Activated naive CD4-positive, alpha-beta T cell treated with anti-CD3 and anti-CD28 coated beads for 36 hours (primary cell): ENCODE measurements around the gene SNIP1. TPM values are rescaled to one million over a fixed set of nuclear protein-coding genes. Genes with fewer than 3 reads are reported as not detected.
"Not testable (repeated sequence)": the region's sequence is repeated elsewhere in the genome, so short reads cannot be mapped to it uniquely, and the experiment has no call there.

Source experiments
- CTCF ChIA-PET: fragments of 350-600 bp; sonication (Branson Sonifier 250); formaldehyde crosslinking; loops from one replicate; lab custom pipeline; 2021; ENCODE audit warnings: antibody characterized with exemption; lab: Charles Lee
- DNase-seq: peaks from one replicate; pipeline ENCODE4 v3.0.0-alpha.2; 2020
- H3K27ac Mint-ChIP-seq: one replicate; pipeline ENCODE4 v1.8.0; 2021; ENCODE audit warnings: mild to moderate bottlenecking, mixed read lengths
- H3K27me3 Mint-ChIP-seq: one replicate; pipeline ENCODE4 v1.8.0; 2021; ENCODE audit warnings: low read depth, mixed read lengths
- H3K36me3 Mint-ChIP-seq: one replicate; pipeline ENCODE4 v1.8.0; 2021; ENCODE audit warnings: low read depth, mixed read lengths
- H3K4me1 Mint-ChIP-seq: one replicate; pipeline ENCODE4 v1.8.0; 2021; ENCODE audit warnings: low read depth, mixed read lengths
- H3K4me3 Mint-ChIP-seq: one replicate; pipeline ENCODE4 v1.8.0; 2021; ENCODE audit warnings: mild to moderate bottlenecking, moderate library complexity, mixed read lengths
- H3K9me3 Mint-ChIP-seq: one replicate; pipeline ENCODE4 v1.8.0; 2021; ENCODE audit warnings: mixed read lengths
- intact Hi-C: fragments of 100-400 bp; cut with micrococcal nuclease; formaldehyde crosslinking; loops from one replicate; pipeline ENCODE4 v1.15.1; 2023
- total RNA-seq, 2 experiments: library from RNA; stranded (reverse); gene quantifications; one replicate each; pipeline ENCODE4 v1.2.3, GENCODE V29; 2021

SNIP1 gene
- total RNA-seq, 2 experiments from 2014 or later = 14.3 to 15.3 TPM

DNA sequence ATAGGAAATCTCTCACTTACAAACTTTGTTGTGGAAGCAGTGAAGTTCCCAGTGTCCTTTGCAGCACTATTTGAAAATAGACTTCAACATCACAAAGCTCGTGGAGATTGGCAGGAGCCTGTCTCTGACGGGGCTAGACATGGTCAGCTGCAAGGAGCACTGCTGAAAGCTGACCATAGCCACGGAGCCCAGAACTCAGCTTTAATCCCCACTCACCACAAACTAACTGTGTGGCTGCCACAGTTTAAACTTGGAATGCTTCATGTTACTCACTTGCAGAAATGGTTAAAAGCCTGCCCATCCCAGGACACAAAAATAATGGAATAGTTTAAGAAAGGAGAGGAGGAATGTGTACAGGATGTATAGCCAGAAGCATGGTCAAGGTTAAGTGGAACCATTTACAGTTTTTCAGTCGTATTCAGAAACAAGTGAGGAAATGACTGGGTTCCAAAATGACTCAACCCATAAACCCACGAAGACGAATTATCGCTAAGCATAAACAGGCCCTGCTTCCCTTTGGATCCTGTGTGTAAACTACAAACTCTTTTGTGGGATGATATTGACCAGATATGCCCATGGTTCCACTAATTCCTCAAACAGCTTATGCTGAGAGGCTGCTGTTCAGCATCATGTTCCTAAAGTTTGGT lies 20.9 kb upstream of the SNIP1 start:
- H3K27ac Mint-ChIP-seq = peak overlapping the region; percentile 60
- intact Hi-C loops = no loop called here
- peaks cover 59% of the 10 kb centered on the region for H3K36me3 Mint-ChIP-seq
- no peaks in the 10 kb centered on the region for H3K27me3 Mint-ChIP-seq
- CTCF ChIA-PET = interaction anchor here (0.6 kb wide), 1 partner anchor 28 kb away, joined by 4 read pairs; no protein-coding TSS in a partner anchor
- peak; percentile 19 for DNase-seq
- H3K4me1 Mint-ChIP-seq = peaks cover 48% of the 10 kb centered on the region
- H3K9me3 Mint-ChIP-seq = no peaks in the 10 kb centered on the region
- no peak overlapping the region for H3K4me3 Mint-ChIP-seq

- H3K27ac Mint-ChIP-seq = peak overlapping the region; percentile 66
- H3K4me3 Mint-ChIP-seq = no peak overlapping the region
- peaks cover 58% of the 10 kb centered on the region for H3K36me3 Mint-ChIP-seq
- intact Hi-C loops = no loop called here
- CTCF ChIA-PET = no interaction called here
- H3K4me1 Mint-ChIP-seq = peaks cover 26% of the 10 kb centered on the region
- H3K9me3 Mint-ChIP-seq = no peaks in the 10 kb centered on the region
- no peaks in the 10 kb centered on the region for H3K27me3 Mint-ChIP-seq
- DNase-seq = no peak
These were observed 16.6 kb upstream of the SNIP1 start for GRCh38 chr1:37570528-37571334.

DNA sequence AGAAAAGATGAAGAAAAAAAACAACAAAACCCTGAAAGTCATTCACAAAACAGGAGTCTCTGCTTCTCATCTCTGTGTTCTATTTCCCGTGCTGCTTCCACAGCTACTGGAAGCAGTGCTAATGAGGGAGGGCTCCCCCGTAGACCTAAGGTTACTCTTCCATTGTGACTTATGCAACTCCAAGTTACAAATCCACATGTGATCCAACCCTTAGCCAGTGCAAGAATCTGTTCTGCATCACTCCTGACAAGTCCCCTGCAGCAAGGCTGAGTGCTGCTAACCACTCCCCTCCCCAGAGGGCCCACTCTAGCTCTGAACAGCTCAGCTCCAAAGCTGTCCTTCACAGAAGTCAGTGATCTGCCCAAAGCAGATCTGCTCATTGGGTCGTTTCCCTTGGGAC lies 12.9 kb upstream of the SNIP1 start:
- H3K4me3 Mint-ChIP-seq = no peak overlapping the region
- no peak overlapping the region for H3K27ac Mint-ChIP-seq
- no peak for DNase-seq
- peaks cover 38% of the 10 kb centered on the region for H3K36me3 Mint-ChIP-seq
- H3K27me3 Mint-ChIP-seq = no peaks in the 10 kb centered on the region
- CTCF ChIA-PET = no interaction called here
- no peaks in the 10 kb centered on the region for H3K9me3 Mint-ChIP-seq
- H3K4me1 Mint-ChIP-seq = peaks cover 13% of the 10 kb centered on the region
- intact Hi-C loops = no loop called here

- CTCF ChIA-PET = interaction anchor here (0.7 kb wide), 1 partner anchor 132 kb away, joined by 3 read pairs; no protein-coding TSS in a partner anchor
- no peaks in the 10 kb centered on the region for H3K4me1 Mint-ChIP-seq
- intact Hi-C loops = no loop called here
- no peaks in the 10 kb centered on the region for H3K27me3 Mint-ChIP-seq
- no peak overlapping the region for H3K27ac Mint-ChIP-seq
- peaks cover 27% of the 10 kb centered on the region for H3K36me3 Mint-ChIP-seq
- DNase-seq = no peak
- H3K4me3 Mint-ChIP-seq = no peak overlapping the region
- no peaks in the 10 kb centered on the region for H3K9me3 Mint-ChIP-seq
These were observed 10.8 kb upstream of the SNIP1 start for GRCh38 chr1:37564892-37565291.

DNA sequence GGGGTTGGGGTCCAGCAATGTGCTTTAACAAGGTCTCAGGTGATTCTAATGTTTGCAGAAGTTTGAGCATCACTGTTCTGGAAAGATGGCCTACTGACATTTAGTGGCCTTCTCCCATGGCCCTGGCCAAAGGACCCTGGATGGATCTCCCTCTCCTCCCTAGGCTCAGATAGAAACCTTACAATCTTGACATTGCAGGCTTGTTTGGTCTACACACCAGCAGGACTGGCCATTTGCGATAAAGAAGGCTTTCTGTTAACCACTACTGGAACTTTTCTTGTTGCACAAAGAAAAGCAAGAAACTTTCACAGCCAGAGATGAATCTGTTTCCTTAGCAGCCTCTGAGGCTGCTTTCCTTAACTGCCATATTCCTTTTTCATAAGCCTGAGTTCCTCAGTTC lies 8.9 kb upstream of the SNIP1 start:
- Mint-ChIP-seq H3K27me3 (no peaks in the 10 kb centered on the region), H3K4me3 (no peak overlapping the region), H3K27ac (peak overlapping the region; percentile 28), H3K36me3 (peaks cover 16% of the 10 kb centered on the region), H3K4me1 (no peaks in the 10 kb centered on the region), H3K9me3 (no peaks in the 10 kb centered on the region)
- CTCF ChIA-PET = interaction anchor here (0.8 to 1.3 kb wide), 2 partner anchors 65 to 119 kb away, joined by 3 to 5 read pairs; no protein-coding TSS in a partner anchor
- DNase-seq = no peak
- intact Hi-C loops = no loop called here

DNA sequence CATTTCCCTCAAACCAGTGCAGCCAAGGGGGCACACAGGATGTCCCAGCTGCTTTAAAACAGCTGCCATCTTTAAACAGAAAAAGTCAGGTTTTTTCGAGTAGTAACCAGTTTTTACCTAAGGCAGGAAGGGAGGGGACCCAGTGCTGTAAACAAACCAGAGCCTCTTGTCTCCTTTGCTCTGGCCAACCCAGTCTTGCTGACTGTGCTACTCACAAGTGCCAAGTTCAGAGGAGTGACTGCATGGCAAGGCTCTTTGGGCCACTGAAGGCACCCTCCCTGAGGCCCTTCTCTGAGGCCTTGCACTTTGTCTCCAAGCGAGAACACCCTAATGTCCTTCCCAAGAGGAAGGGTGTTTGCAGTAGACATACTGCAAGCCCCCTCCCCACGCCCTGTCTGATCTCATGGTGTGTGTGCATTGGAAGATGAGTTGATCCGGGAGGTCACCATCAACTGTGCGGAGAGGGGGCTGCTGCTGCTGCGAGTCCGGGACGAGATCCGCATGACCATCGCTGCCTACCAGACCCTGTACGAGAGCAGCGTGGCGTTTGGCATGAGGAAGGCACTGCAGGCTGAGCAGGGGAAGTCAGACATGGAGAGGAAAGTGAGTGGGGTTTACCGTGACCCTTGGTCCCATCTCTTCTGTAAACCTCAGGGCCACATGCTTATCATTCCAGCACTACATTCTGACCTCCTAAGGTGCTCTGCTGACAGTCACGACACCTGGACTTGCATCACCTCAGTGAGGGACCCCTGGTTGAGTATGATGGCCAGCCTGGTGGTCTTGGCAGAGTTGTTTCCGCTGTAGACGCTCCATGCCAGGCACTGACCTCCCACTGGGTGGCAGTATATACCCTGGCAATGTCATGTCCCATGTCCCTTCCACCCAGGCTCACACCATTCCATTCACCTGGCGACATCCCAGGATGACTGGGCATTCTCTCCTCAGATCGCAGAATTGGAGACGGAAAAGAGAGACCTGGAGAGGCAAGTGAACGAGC lies 7.3 kb upstream of the SNIP1 start:
- no peak overlapping the region for H3K4me3 Mint-ChIP-seq
- no peaks in the 10 kb centered on the region for H3K9me3 Mint-ChIP-seq
- no peak overlapping the region for H3K27ac Mint-ChIP-seq
- intact Hi-C loops = loop anchor here (1.0 kb wide), 1 partner anchor 121 kb away; no protein-coding TSS in a partner anchor
- CTCF ChIA-PET = interaction anchor here (0.5 to 1.3 kb wide), 5 partner anchors 47 to 129 kb away, joined by 3 to 4 read pairs (median 3); partner anchors contain the start of gene MEAF6
- H3K4me1 Mint-ChIP-seq = peaks cover 2% of the 10 kb centered on the region
- DNase-seq = peak; percentile 53
- peaks cover 5% of the 10 kb centered on the region for H3K36me3 Mint-ChIP-seq
- H3K27me3 Mint-ChIP-seq = no peaks in the 10 kb centered on the region

DNA sequence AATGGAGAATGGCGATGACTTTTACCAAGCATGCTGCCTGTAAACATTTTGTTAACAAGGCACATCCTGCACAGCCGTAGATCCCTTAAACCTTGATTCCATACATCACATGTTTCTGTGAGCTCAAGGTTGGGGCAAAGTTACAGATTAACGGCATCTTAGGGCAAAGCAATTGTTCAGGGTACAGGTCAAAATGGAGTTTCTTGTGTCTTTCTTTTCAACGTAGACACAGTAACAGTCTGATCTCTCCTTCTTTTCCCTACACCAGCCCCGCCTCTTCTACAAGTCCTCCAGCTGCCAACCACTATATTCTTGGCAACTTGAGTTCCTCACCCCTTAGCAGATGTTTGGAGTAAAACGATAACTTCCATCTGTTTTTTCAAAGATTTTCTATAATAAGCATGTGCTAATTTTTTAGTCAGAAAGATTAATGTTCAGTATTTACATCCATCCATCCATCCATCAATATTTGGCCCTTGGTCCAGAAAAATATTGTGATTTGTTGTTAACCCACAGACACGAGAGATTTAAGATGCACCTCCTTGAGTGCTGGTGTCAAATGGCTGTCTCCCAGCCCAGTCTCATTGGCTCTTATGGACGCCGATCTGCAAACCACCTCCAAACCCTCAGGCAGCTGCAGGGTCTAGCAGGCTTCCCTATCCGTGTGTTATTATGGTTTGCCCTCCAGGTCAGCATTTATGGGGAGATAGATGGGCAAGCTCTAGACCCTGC lies 6.5 kb upstream of the SNIP1 start:
- intact Hi-C loops = loop anchor here (1.0 kb wide), 1 partner anchor 122 kb away; no protein-coding TSS in a partner anchor
- H3K9me3 Mint-ChIP-seq = no peaks in the 10 kb centered on the region

DNA sequence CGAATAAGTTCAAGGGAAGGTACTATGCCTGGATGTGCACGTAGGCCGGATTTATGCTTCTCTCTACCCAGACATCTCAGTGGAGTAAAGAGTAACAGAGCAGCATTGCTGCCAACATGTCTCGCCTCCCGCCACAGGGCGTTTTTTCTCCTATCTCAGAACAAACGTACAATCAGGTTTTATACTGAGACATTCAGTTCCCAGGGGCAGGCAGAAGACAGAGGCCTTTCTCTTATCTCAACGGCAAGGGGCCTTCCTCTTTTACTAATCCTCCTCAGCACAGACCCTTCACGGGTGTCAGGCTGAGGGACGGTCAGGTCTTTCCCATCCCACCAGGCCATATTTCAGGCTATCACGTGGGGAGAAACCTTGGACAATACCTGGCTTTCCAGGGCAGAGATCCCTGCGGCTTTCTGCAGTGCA lies 5.9 kb upstream of the SNIP1 start:
- H3K9me3 Mint-ChIP-seq, H3K27me3 Mint-ChIP-seq, intact Hi-C loops, H3K4me1 Mint-ChIP-seq, H3K36me3 Mint-ChIP-seq, DNase-seq, H3K4me3 Mint-ChIP-seq, H3K27ac Mint-ChIP-seq: not testable (repeated sequence)
- CTCF ChIA-PET = interaction anchor here (1.3 kb wide), 1 partner anchor 122 kb away, joined by 4 read pairs; no protein-coding TSS in a partner anchor

More for the DNA sequence above, 6.5 kb upstream of the SNIP1 start:
- H3K27ac Mint-ChIP-seq = no peak overlapping the region
- H3K36me3 Mint-ChIP-seq = peaks cover 5% of the 10 kb centered on the region
- CTCF ChIA-PET = interaction anchor here (1.3 kb wide), 1 partner anchor 121 kb away, joined by 4 read pairs; no protein-coding TSS in a partner anchor
- no peaks in the 10 kb centered on the region for H3K27me3 Mint-ChIP-seq
- H3K4me3 Mint-ChIP-seq = no peak overlapping the region
- H3K4me1 Mint-ChIP-seq = peaks cover 2% of the 10 kb centered on the region
- no peak for DNase-seq

GRCh38 chr1:37559080-37559479 lies 5.0 kb upstream of the SNIP1 start:
- CTCF ChIA-PET = no interaction called here
- intact Hi-C loops = no loop called here
- no peaks in the 10 kb centered on the region for H3K9me3 Mint-ChIP-seq
- peaks cover 4% of the 10 kb centered on the region for H3K4me1 Mint-ChIP-seq
- H3K4me3 Mint-ChIP-seq = no peak overlapping the region
- no peaks in the 10 kb centered on the region for H3K27me3 Mint-ChIP-seq
- DNase-seq = no peak
- H3K27ac Mint-ChIP-seq = no peak overlapping the region
- H3K36me3 Mint-ChIP-seq = peaks cover 4% of the 10 kb centered on the region

DNA sequence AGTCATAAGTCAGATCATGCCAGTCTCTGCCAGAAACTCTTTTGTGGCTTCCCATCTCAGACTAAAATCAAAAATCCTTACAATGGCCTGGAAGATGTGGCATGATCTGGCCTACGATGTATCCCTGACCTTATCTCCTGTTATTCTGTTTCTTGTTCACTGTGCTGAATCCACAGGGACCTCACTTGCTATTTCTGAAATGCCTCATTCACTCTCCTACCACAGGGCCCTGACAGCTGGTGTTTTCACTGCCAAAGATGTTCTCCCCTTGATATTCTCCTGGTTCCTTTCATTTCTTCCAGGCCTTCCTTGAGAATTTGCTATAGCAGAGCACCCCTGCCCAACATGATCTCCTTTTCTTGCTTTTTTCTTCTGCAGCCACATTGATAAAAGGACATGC lies 4.3 kb upstream of the SNIP1 start:
- Mint-ChIP-seq H3K4me1 (peaks cover 7% of the 10 kb centered on the region), H3K9me3 (no peaks in the 10 kb centered on the region), H3K4me3 (no peak overlapping the region), H3K36me3 (peaks cover 6% of the 10 kb centered on the region), H3K27ac (no peak overlapping the region), H3K27me3 (no peaks in the 10 kb centered on the region)
- CTCF ChIA-PET = no interaction called here
- intact Hi-C loops = no loop called here
- DNase-seq = no peak

DNA sequence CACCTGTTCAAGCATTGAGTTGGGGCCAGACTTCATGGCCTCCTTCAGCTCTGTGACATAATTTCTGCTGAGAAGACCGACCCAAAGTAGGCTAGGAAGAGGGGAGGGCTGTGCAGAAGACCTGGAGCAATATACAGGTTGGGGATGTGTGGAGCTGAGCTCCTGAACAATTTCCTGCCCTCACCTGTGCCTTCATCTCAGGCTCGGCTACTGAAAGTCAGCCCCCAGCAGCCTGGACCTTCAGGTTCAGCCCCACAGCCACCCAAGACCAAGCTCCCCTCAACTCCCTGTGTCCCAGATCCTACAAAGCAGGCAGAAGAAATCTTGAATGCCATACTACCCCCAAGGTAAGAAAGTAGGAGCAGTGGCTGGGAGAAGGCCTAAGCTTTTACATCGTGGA lies 3.3 kb upstream of the SNIP1 start:
- DNase-seq = no peak
- Mint-ChIP-seq H3K36me3 (peaks cover 6% of the 10 kb centered on the region), H3K27me3 (no peaks in the 10 kb centered on the region), H3K27ac (no peak overlapping the region), H3K9me3 (no peaks in the 10 kb centered on the region), H3K4me3 (no peak overlapping the region), H3K4me1 (peaks cover 17% of the 10 kb centered on the region)
- intact Hi-C loops = no loop called here
- CTCF ChIA-PET = interaction anchor here (0.9 kb wide), 1 partner anchor 46 kb away, joined by 6 read pairs; no protein-coding TSS in a partner anchor
